RWPE2 (cell line): ENCODE measurements around the gene SLC5A2.

Experiments used
- ATAC-seq: fragments of 200-7000 bp; cut with Tn5 transposase; 3 replicates; pipeline ENCODE4 v1.9.1; 2021; ENCODE audit warnings: low read depth
- DNase-seq: peaks from one replicate; pipeline ENCODE4 v3.0.0-alpha.2; 2020; ENCODE audit warnings: low spot score
- H3K27ac ChIP-seq: fragments of 450-650 bp; 2 replicates; pipeline ENCODE4 v1.5.1; 2017; ENCODE audit warnings: mild to moderate bottlenecking; ENCODE audit not compliant: poor library complexity, severe bottlenecking
- H3K27me3 ChIP-seq: fragments of 250-450 bp; sonication (Bioruptor Pico); 2 replicates; pipeline ENCODE4 v1.5.1; 2021; ENCODE audit warnings: mild to moderate bottlenecking, moderate library complexity; ENCODE audit not compliant: insufficient read depth, poor library complexity, severe bottlenecking
- H3K36me3 ChIP-seq: fragments of 250-450 bp; sonication (Bioruptor Pico); 2 replicates; pipeline ENCODE4 v1.5.1; 2020; ENCODE audit warnings: low read depth, mild to moderate bottlenecking, moderate library complexity
- H3K4me1 ChIP-seq: fragments of 250-450 bp; sonication (Bioruptor Pico); 2 replicates; pipeline ENCODE4 v1.5.1; 2021; ENCODE audit warnings: mild to moderate bottlenecking, moderate library complexity; ENCODE audit not compliant: insufficient read depth, poor library complexity, severe bottlenecking
- H3K4me3 ChIP-seq: fragments of 250-450 bp; sonication (Bioruptor Pico); 2 replicates; pipeline ENCODE4 v1.5.1; 2021; ENCODE audit warnings: mild to moderate bottlenecking, moderate library complexity; ENCODE audit not compliant: severe bottlenecking
- H3K9me3 ChIP-seq: fragments of 250-450 bp; sonication (Bioruptor Pico); 2 replicates; pipeline ENCODE4 v1.5.1; 2021; ENCODE audit warnings: mild to moderate bottlenecking, moderate library complexity; ENCODE audit not compliant: severe bottlenecking
- CTCF ChIP-seq: fragments of 450-650 bp; IDR thresholded peaks from one replicate; pipeline ENCODE4 v1.5.1; 2017; ENCODE audit warnings: mild to moderate bottlenecking, moderate library complexity; ENCODE audit not compliant: poor library complexity, severe bottlenecking

SLC5A2 gene

DNA sequence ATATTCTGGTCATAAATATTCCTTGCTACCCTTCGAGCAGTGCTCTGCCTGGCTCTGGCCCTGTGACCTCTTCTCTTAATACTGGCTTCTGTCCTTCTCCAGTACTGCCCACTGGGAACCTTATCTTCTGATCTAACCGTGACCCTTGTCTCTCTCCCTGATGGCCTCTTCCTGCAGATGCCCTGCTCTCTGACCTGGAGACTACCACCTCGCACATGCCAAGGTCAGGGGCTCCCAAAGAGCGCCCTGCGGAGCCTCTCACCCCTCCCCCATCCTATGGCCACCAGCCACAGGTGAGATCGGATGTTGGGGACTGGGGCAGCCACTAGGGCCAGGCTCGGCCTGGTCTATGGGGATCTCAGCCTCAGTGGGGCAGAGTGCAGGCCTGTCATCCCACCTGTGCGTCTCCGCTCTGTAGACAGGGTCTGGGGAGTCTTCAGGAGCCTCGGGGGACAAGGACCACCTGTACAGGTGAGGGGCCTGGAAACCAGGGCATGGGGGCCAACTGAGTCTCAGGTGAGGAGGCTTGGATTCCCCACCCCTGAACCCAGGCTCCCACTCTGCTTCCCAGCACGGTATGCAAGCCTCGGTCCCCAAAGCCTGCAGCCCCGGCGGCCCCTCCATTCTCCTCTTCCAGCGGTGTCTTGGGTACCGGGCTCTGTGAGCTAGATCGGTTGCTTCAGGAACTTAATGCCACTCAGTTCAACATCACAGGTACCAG lies 9.5 kb upstream of the SLC5A2 start:
- no peaks in the 10 kb centered on the region for H3K9me3 ChIP-seq
- H3K27ac ChIP-seq = peak overlapping the region; percentile 92
- DNase-seq = no peak
- peaks cover 9% of the 10 kb centered on the region for H3K4me1 ChIP-seq
- no peak for ATAC-seq
- no peaks in the 10 kb centered on the region for H3K27me3 ChIP-seq
- no peak for TF ChIP-seq CTCF
- H3K4me3 ChIP-seq = no peak overlapping the region
- H3K36me3 ChIP-seq = peaks cover 47% of the 10 kb centered on the region

DNA sequence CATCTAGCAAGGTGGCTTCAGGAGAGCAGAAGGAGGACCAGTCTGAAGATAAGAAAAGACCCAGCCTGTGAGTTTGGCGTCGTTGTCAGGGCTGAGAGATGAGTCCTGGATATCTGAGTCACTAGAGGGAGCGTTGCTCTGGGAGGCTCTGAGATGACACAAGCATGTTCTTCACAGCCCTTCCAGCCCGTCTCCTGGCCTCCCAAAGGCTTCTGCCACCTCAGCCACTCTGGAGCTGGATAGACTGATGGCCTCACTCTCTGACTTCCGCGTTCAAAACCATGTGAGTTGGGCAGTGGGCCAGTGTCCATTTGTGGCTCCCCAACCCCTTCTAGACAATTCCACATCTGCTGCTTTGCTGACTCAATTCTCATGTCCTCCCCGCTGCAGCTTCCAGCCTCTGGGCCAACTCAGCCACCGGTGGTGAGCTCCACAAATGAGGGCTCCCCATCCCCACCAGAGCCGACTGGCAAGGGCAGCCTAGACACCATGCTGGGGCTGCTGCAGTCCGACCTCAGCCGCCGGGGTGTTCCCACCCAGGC lies 8.7 kb upstream of the SLC5A2 start:
- Histone ChIP-seq H3K4me3 (no peak overlapping the region), H3K9me3 (no peaks in the 10 kb centered on the region), H3K27me3 (no peaks in the 10 kb centered on the region), H3K27ac (no peak overlapping the region), H3K36me3 (peaks cover 47% of the 10 kb centered on the region), H3K4me1 (peaks cover 9% of the 10 kb centered on the region)
- TF ChIP-seq CTCF = no peak
- DNase-seq = no peak
- ATAC-seq = no peak

GRCh38 chr16:31474773-31475738 lies 7.9 kb upstream of the SLC5A2 start:
- Histone ChIP-seq H3K36me3 (peaks cover 47% of the 10 kb centered on the region), H3K27ac (no peak overlapping the region), H3K9me3 (no peaks in the 10 kb centered on the region), H3K27me3 (no peaks in the 10 kb centered on the region), H3K4me3 (no peak overlapping the region), H3K4me1 (peaks cover 9% of the 10 kb centered on the region)
- no peak for DNase-seq
- no peak for ATAC-seq
- TF ChIP-seq CTCF = no peak

DNA sequence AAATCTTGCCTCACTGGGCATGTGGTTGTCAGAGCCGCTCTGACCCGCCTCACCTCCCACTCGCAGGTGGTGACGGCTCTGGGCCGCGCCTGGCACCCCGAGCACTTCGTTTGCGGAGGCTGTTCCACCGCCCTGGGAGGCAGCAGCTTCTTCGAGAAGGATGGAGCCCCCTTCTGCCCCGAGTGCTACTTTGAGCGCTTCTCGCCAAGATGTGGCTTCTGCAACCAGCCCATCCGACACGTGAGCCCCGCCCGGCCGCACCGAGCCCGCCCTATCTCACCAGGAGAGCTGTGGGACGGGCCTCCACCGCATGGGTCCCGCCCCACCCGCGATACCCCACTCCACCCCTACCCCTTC lies 7.0 kb upstream of the SLC5A2 start:
- no peaks in the 10 kb centered on the region for H3K9me3 ChIP-seq
- H3K4me1 ChIP-seq = peaks cover 7% of the 10 kb centered on the region
- TF ChIP-seq CTCF = no peak
- no peaks in the 10 kb centered on the region for H3K27me3 ChIP-seq
- DNase-seq = no peak
- no peak overlapping the region for H3K27ac ChIP-seq
- peaks cover 47% of the 10 kb centered on the region for H3K36me3 ChIP-seq
- no peak for ATAC-seq
- no peak overlapping the region for H3K4me3 ChIP-seq
